Muscle layer of colon (tissue), 2 donors: ENCODE measurements around the gene DOHH.
A peak's percentile ranks its signal among the peaks of the same experiment; 100 is the strongest.

Source experiments
- H3K27ac ChIP-seq: one replicate; pipeline ENCODE4 v1.7.0; 2013; ENCODE audit warnings: low read depth, mild to moderate bottlenecking, low read length, moderate library complexity
- H3K27me3 ChIP-seq, 2 donors: one replicate each; pipeline ENCODE4 v1.7.0; 2013; ENCODE audit warnings: low read length in 2 of 2, mild to moderate bottlenecking in 2 of 2; ENCODE audit not compliant: insufficient read depth in 2 of 2, control insufficient read depth in 1 of 2
- H3K36me3 ChIP-seq: one replicate; pipeline ENCODE4 v1.7.0; 2013; ENCODE audit warnings: mild to moderate bottlenecking, low read length; ENCODE audit not compliant: insufficient read depth
- H3K4me1 ChIP-seq: one replicate; pipeline ENCODE4 v1.7.0; 2013; ENCODE audit warnings: mild to moderate bottlenecking, low read length; ENCODE audit not compliant: insufficient read depth
- H3K4me3 ChIP-seq, 2 donors: one replicate each; pipeline ENCODE4 v1.7.0; 2013; ENCODE audit warnings: low read length in 2 of 2, low read depth in 1 of 2, mild to moderate bottlenecking in 1 of 2, moderate library complexity in 1 of 2
- H3K9ac ChIP-seq: one replicate; pipeline ENCODE4 v1.7.0; 2013; ENCODE audit warnings: low read length
- H3K9me3 ChIP-seq: one replicate; pipeline ENCODE4 v1.7.0; 2013; ENCODE audit warnings: mild to moderate bottlenecking, low read length
- donor health status: abdominal sarcoma.
- donor health status: Adenocarcinoma of cecum.

The DOHH gene

GRCh38 chr19:3467437-3468198 is 32.9 kb downstream of the DOHH start:
- Histone ChIP-seq H3K9me3 (no peaks in the 10 kb centered on the region), H3K4me3 (no peak overlapping the region), H3K27me3 (no peaks in the 10 kb centered on the region), H3K27ac (peak overlapping the region; percentile 42), H3K4me1 (peaks cover 29% of the 10 kb centered on the region), H3K36me3 (peaks cover 3% of the 10 kb centered on the region), H3K9ac (no peak overlapping the region)

DNA sequence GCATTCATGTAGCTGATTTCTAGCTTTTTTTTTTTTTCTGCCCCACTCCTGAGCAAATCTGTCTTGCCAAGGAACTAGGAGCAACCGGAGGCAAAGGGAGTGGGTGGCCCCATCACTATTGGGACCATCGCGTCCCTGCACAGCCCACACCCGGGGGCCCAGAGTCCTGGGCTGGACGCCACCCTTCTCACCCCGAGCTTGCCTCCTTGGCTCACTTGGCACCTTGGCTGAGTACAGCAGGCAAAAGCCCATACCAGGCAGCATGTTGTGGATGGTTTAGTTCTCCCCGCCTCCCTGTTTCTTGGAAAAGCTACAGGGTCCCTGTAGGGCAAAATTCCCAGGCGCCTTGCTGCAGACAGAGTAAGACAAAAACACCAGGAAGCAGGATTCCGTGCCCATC is 33.8 kb downstream of the DOHH start:
- H3K27ac ChIP-seq: peak overlapping the region; percentile 74
- H3K4me1 ChIP-seq: peaks cover 20% of the 10 kb centered on the region
- no peaks in the 10 kb centered on the region for H3K9me3 ChIP-seq
- no peak overlapping the region for H3K4me3 ChIP-seq
- no peaks in the 10 kb centered on the region for H3K27me3 ChIP-seq
- peaks cover 6% of the 10 kb centered on the region for H3K36me3 ChIP-seq
- peak overlapping the region; percentile 14 for H3K9ac ChIP-seq

DNA sequence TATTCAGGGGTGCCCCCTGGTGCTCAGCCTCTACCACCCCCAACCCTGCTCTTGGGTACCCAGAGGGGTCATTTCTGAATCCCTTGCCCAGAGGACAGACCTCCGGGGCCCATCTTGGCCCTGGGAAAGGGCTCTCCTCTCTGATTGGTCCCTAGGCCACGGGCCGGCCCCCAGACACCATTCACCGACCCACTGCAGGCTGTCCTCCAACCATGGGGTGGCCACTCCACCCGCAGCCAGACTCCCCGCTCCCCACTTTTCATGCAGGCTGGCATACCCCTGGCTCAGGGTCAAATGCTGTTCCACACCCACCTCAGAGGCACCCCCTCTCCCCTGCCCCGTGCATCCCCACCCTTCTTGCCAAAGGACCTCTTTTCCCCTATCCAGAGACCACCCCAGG is 34.9 kb downstream of the DOHH start:
- peaks cover 20% of the 10 kb centered on the region for H3K4me1 ChIP-seq

GRCh38 chr19:3464587-3465235 is 35.8 kb downstream of the DOHH start:
- Histone ChIP-seq H3K36me3 (peaks cover 6% of the 10 kb centered on the region), H3K9ac (no peak overlapping the region), H3K9me3 (no peaks in the 10 kb centered on the region), H3K27ac (peak overlapping the region; percentile 68), H3K4me1 (peaks cover 26% of the 10 kb centered on the region), H3K27me3 (no peaks in the 10 kb centered on the region), H3K4me3 (no peak overlapping the region)

More for the DNA sequence above, 34.9 kb downstream of the DOHH start:
- H3K36me3 ChIP-seq: peaks cover 6% of the 10 kb centered on the region
- H3K4me3 ChIP-seq: no peak overlapping the region
- no peak overlapping the region for H3K9ac ChIP-seq
- H3K27ac ChIP-seq: peak overlapping the region; percentile 74
- no peaks in the 10 kb centered on the region for H3K9me3 ChIP-seq
- H3K27me3 ChIP-seq: no peaks in the 10 kb centered on the region

DNA sequence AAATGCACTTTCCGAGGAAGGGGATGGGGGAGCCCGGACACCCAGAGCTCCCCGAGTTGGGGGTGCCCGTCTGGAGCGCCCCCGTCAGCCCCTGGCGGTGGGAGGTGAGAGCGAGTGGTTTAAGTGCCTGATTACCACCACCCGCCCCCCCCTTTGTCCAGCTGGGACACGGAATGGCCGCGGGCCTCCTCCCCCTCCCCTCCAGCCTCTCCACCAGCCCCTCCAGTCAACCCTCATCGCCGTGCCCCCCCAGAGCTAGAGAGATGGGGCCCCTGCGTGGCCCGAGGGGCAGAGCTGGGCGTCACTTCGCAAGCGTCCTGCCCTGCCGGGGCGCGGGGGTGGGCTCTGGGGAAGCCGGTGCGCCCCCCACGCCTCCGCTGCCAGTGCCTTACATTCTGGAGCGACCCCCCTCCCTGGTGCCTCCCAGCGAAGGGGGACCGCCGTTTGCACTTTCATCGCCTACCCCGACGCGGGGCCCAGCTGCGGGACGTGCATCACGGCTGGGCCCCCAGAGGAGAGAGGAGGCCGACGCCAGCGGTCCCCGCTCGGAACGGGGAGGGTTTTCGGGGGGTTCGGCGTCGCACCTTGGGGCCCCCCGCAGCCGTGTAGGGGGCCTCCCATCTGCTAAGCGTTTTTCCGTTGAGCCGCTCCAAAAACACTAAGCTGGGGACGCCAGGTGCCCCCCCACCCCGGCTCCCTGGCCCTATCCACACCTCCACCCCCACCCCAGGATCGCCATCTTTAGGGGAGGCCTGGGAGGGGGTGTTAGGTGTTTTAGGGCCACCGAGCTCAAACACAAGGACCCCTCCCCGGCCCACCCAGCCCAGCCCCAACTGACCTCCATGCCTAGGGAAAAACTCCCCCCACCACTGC is 36.5 kb downstream of the DOHH start:
- Histone ChIP-seq H3K27me3 (no peaks in the 10 kb centered on the region), H3K4me3 (no peak overlapping the region), H3K27ac (peak overlapping the region; percentile 68), H3K36me3 (peaks cover 6% of the 10 kb centered on the region), H3K9me3 (no peaks in the 10 kb centered on the region), H3K4me1 (peaks cover 33% of the 10 kb centered on the region), H3K9ac (no peak overlapping the region)

DNA sequence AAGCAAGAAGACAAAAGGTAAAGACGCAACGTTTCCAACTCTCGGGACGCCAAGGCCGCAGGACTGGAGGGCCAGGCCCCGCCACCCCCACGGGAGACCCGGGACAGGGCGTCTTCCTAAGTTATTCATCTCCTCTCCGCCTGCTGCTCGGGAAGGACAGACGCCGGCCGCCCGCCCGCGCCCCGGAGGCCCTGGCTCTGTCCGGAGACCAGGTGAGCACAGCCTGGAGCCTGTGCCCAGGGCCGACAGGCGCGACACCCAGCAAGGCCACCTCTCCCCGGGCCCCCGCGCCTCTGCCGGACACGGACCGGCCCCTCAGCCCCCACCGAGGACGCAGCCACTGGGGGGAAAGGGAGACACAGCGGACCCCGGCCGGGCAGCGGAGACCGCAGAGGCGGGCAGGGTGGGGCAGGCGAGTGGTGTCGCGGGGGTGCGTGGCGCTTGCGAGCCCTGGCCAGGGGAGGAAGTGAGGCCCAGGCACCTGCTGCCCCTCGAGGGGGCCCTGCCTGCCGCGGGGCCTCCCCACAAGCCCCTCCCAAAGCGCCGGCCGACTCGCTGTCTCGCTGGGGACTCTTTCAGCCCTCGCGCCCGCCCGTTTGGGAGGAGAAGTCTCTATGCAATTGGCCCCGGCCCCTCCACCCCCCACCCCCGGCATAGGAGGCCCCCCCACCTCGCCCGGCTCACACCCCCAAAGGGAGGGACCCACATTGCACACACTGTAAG is 37.3 kb downstream of the DOHH start:
- no peaks in the 10 kb centered on the region for H3K9me3 ChIP-seq
- no peak overlapping the region for H3K9ac ChIP-seq
- peak overlapping the region; percentile 68 for H3K27ac ChIP-seq
- peaks cover 6% of the 10 kb centered on the region for H3K36me3 ChIP-seq
- no peaks in the 10 kb centered on the region for H3K27me3 ChIP-seq
- H3K4me1 ChIP-seq: peaks cover 41% of the 10 kb centered on the region
- no peak overlapping the region for H3K4me3 ChIP-seq

DNA sequence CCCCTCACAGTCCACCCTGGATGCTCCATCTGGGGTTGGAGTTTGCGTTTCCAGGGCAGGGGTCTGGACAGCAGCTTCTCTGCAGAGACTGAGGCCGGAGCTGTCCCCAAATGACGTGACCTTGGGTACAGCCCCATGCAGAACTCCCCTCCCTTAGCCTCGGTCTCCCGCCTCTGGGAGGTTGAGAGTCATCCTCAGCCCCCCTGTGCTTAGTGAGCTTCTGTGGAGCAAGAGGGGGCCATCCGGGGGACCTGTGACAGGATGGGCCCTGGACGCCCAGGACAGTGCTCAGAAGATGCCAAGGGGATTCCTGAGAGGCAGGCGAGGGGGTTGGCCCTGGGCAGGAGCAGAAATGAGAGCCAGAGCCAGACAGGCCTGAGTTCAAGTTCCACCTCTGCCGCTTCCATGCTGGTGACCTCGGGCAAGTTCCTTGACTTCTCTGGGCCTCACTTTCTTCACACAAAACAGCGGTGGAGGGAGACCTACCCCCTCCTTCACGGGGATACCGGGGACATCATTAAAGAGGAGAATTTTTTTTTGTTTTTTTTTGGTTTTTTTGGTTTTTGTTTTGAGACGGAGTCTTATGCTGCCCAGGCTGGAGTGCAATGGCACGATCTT is 40.4 kb downstream of the DOHH start:
- Histone ChIP-seq H3K36me3 (peaks cover 15% of the 10 kb centered on the region), H3K27ac (peak overlapping the region; percentile 18), H3K9me3 (no peaks in the 10 kb centered on the region), H3K4me1 (peaks cover 35% of the 10 kb centered on the region), H3K4me3 (no peak overlapping the region), H3K27me3 (no peaks in the 10 kb centered on the region), H3K9ac (peak overlapping the region; percentile 9)

DNA sequence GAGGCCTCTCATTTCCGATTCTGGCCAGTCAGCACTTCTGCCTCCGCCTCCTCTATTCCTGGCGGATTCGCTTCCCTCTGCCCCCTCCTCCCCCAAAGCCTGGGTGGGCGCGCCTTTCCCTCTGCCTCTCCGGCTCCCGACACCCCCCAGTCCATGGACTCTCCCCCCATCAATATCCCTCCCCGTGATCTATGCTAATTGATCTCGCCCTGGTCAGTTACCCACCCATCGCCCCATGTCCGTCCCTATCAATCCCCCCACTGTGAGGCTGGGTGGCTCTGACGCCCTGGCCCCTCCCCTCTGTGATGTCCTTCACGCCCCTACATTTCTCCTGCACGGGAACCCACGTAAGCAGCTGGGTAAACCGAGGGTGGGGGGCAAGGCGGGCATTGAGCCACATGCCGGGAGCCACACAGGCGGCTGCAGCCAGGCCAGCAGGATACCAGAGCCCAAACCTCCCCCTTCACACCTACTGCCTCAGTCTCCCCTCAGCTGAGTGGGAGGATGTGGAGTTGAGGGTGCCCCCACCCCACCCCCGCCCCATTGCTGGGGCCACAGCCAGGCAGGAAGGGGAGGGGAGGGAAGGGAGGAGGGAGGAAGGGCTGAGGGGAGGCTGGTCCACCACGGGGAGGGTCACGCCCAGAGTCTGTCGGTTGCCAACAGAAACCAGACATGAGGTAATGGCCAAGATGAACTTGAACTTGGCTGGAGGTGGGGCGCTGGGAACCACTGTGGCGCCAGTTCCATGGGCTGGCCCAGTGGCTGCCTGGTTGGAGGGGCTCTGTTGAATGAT is 41.2 kb downstream of the DOHH start:
- Histone ChIP-seq H3K9me3 (no peaks in the 10 kb centered on the region), H3K4me1 (peaks cover 35% of the 10 kb centered on the region), H3K27ac (peak overlapping the region; percentile 83), H3K9ac (peak overlapping the region; percentile 6), H3K4me3 (no peak overlapping the region), H3K36me3 (peaks cover 23% of the 10 kb centered on the region), H3K27me3 (no peaks in the 10 kb centered on the region)

DNA sequence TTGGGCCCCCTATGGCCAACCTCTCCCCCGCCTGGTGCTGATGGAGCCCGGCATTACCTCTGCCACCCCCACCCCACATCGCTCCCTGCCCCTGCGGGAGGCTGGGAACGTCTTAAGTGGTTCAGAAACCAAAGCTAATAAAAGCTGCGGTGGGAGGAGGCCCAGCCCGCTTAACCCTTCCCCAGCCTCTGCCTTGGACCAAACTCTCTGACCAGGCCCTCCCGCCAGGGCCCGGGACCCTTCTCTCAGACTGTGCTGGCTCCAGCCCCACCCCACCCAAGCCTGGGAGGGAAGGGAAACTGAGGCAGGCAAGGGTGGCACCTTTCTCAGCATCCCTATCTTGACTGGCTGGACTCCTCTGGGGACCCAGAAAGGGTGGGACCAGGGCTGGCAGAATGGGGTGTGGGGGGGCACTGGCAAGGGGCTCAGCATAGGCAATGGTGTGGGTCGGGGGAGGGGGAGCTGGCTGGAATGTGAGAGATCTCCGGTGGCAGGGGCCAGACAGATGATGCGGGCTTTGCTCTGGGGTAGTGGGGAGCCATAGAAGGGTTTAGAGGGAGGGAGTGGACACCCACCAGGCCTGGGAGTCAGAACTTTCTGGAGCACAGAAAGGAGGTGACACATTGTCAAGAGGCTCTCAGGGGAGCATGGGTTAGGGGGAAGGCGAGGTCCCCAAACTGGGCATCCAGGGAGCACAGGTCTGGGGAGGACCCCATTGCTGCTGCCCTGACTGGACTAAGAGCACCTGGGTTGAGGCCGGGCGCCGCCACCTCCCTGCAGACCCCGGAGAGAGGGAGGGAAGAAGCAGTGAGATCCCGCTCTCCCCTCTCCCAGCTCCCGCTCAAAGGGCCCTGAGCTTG is 42.0 kb downstream of the DOHH start:
- peaks cover 30% of the 10 kb centered on the region for H3K36me3 ChIP-seq
- H3K4me3 ChIP-seq: no peak overlapping the region
- H3K9ac ChIP-seq: peak overlapping the region; percentile 6
- peaks cover 35% of the 10 kb centered on the region for H3K4me1 ChIP-seq
- H3K27ac ChIP-seq: peak overlapping the region; percentile 83
- H3K9me3 ChIP-seq: no peaks in the 10 kb centered on the region
- no peaks in the 10 kb centered on the region for H3K27me3 ChIP-seq
